ENCODE measurements around the gene TMEM38B. TPM values are rescaled to one million over a fixed set of nuclear protein-coding genes. Genes with fewer than 3 reads are reported as not detected.

Gene TMEM38B
- total and polyA plus RNA-seq, 5 donors from 2014 or later = 10.6 to 22.2 (median 18.2) TPM

DNA sequence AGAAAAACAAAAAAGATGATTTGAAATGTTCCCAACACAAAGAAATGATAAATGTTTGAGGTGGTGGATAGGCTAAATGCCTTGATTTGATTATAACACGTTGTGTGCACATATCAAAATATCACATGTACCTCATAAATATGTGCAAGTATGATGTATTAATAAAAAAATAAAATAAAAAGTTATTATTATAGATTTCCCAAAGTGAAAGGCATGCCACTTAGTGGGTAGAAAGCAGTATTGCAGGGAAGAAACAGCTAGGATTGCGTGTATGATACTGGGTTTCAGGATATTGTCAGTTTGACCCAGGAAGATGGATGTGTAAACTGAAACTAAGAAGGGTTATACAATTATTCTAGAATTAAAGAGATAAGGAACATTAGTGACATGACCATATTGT is 3.6 kb upstream of the TMEM38B start:
- peaks cover 52% of the 10 kb centered on the region for H3K27me3 Mint-ChIP-seq
- H3K36me3 Mint-ChIP-seq = no peaks in the 10 kb centered on the region
- H3K9me3 ChIP-seq (ENCODE audit: control insufficient read depth in 2 of 2, low read length in 2 of 2) = no peaks in the 10 kb centered on the region
- H3K27ac ChIP-seq (ENCODE audit: insufficient read depth, low read length, poor library complexity, severe bottlenecking) = no peak overlapping the region
- peaks cover 10 to 18% (median 16%) of the 10 kb centered on the region in 4 donors for H3K4me1 Mint-ChIP-seq
- peaks cover 14% of the 10 kb centered on the region for H3K4me1 ChIP-seq (ENCODE audit: control insufficient read depth, insufficient read depth, low read length, poor library complexity, severe bottlenecking)
- no peak overlapping the region for H3K27ac Mint-ChIP-seq
- DNase-seq = no peak
- ATAC-seq (ENCODE audit: low read depth in 2 of 2) = no peak
- peaks cover 15% of the 10 kb centered on the region for H3K27me3 ChIP-seq (ENCODE audit: control insufficient read depth, insufficient read depth, low read length)
- H3K9me3 Mint-ChIP-seq = peaks cover 0 to 1% (median 0%) of the 10 kb centered on the region in 7 donors
- no peak overlapping the region for H3K4me3 ChIP-seq (ENCODE audit: low read depth, low read length)
- no peaks in the 10 kb centered on the region for H3K36me3 ChIP-seq (ENCODE audit: control insufficient read depth, insufficient read depth, low read length)
- no peak overlapping the region for H3K4me3 Mint-ChIP-seq

- peaks cover 0 to 1% (median 0%) of the 10 kb centered on the region in 7 donors for H3K9me3 Mint-ChIP-seq
- peak overlapping the region; percentile 73 to 95 (median 92) for H3K4me3 Mint-ChIP-seq
- peak overlapping the region in 2 of 3 donors; percentile 37 to 80 for H3K27ac Mint-ChIP-seq
- ATAC-seq (ENCODE audit: low read depth in 2 of 2) (no peak), DNase-seq (peak in 1 of 3 donors; percentile 11)
- no peak overlapping the region for H3K27ac ChIP-seq (ENCODE audit: insufficient read depth, low read length, poor library complexity, severe bottlenecking)
- peak overlapping the region; percentile 90 for H3K4me3 ChIP-seq (ENCODE audit: low read depth, low read length)
- H3K4me1 Mint-ChIP-seq = peaks cover 15 to 33% (median 17%) of the 10 kb centered on the region in 4 donors
- peaks cover 12% of the 10 kb centered on the region for H3K27me3 ChIP-seq (ENCODE audit: control insufficient read depth, insufficient read depth, low read length)
- peaks cover 34% of the 10 kb centered on the region for H3K27me3 Mint-ChIP-seq
- H3K36me3 Mint-ChIP-seq = no peaks in the 10 kb centered on the region
- peaks cover 14% of the 10 kb centered on the region for H3K4me1 ChIP-seq (ENCODE audit: control insufficient read depth, insufficient read depth, low read length, poor library complexity, severe bottlenecking)
- no peaks in the 10 kb centered on the region for H3K36me3 ChIP-seq (ENCODE audit: control insufficient read depth, insufficient read depth, low read length)
- H3K9me3 ChIP-seq (ENCODE audit: control insufficient read depth in 2 of 2, low read length in 2 of 2) = no peaks in the 10 kb centered on the region
Observed at GRCh38 chr9:105693435-105694189, 729 bp upstream of the TMEM38B start.

GRCh38 chr9:105694848-105695581 is 674 bp downstream of the TMEM38B start:
- H3K27ac Mint-ChIP-seq = peak overlapping the region; percentile 38 to 80 (median 79)
- no peaks in the 10 kb centered on the region for H3K36me3 Mint-ChIP-seq
- DNase-seq (peak; percentile 27 to 71 (median 60)), ATAC-seq (ENCODE audit: low read depth in 2 of 2) (peak; percentile 67 to 69)
- H3K4me1 ChIP-seq (ENCODE audit: control insufficient read depth, insufficient read depth, low read length, poor library complexity, severe bottlenecking) = peaks cover 14% of the 10 kb centered on the region
- H3K4me1 Mint-ChIP-seq = peaks cover 15 to 44% (median 24%) of the 10 kb centered on the region in 4 donors
- peaks cover 12% of the 10 kb centered on the region for H3K27me3 ChIP-seq (ENCODE audit: control insufficient read depth, insufficient read depth, low read length)
- H3K9me3 Mint-ChIP-seq = peaks cover 0 to 1% (median 0%) of the 10 kb centered on the region in 7 donors
- peak overlapping the region; percentile 57 for H3K27ac ChIP-seq (ENCODE audit: insufficient read depth, low read length, poor library complexity, severe bottlenecking)
- peaks cover 34% of the 10 kb centered on the region for H3K27me3 Mint-ChIP-seq
- H3K4me3 Mint-ChIP-seq = peak overlapping the region; percentile 88 to 95 (median 89)
- H3K36me3 ChIP-seq (ENCODE audit: control insufficient read depth, insufficient read depth, low read length) = no peaks in the 10 kb centered on the region
- H3K9me3 ChIP-seq (ENCODE audit: control insufficient read depth in 2 of 2, low read length in 2 of 2) = no peaks in the 10 kb centered on the region
- peak overlapping the region; percentile 93 for H3K4me3 ChIP-seq (ENCODE audit: low read depth, low read length)

GRCh38 chr9:105696219-105696793 is 2.0 kb downstream of the TMEM38B start:
- Histone ChIP-seq H3K27ac (ENCODE audit: insufficient read depth, low read length, poor library complexity, severe bottlenecking) (no peak overlapping the region), H3K4me3 (ENCODE audit: low read depth, low read length) (peak overlapping the region; percentile 93), H3K27me3 (ENCODE audit: control insufficient read depth, insufficient read depth, low read length) (peaks cover 12% of the 10 kb centered on the region), H3K9me3 (ENCODE audit: control insufficient read depth in 2 of 2, low read length in 2 of 2) (no peaks in the 10 kb centered on the region), H3K4me1 (ENCODE audit: control insufficient read depth, insufficient read depth, low read length, poor library complexity, severe bottlenecking) (peaks cover 14% of the 10 kb centered on the region), H3K36me3 (ENCODE audit: control insufficient read depth, insufficient read depth, low read length) (no peaks in the 10 kb centered on the region)
- Mint-ChIP-seq H3K27me3 (peaks cover 27% of the 10 kb centered on the region), H3K27ac (no peak overlapping the region), H3K36me3 (no peaks in the 10 kb centered on the region), H3K4me3 (no peak overlapping the region), H3K4me1 (peaks cover 15 to 51% (median 30%) of the 10 kb centered on the region in 4 donors), H3K9me3 (peaks cover 0 to 1% (median 0%) of the 10 kb centered on the region in 7 donors)
- ATAC-seq (ENCODE audit: low read depth in 2 of 2) = no peak
- DNase-seq = no peak

- H3K27ac Mint-ChIP-seq = no peak overlapping the region
- ATAC-seq (ENCODE audit: low read depth in 2 of 2) (no peak), DNase-seq (no peak)
- peaks cover 14% of the 10 kb centered on the region for H3K4me1 ChIP-seq (ENCODE audit: control insufficient read depth, insufficient read depth, low read length, poor library complexity, severe bottlenecking)
- H3K4me3 ChIP-seq (ENCODE audit: low read depth, low read length) = no peak overlapping the region
- no peaks in the 10 kb centered on the region for H3K36me3 Mint-ChIP-seq
- peak overlapping the region in 1 of 4 donors; percentile 40 for H3K4me3 Mint-ChIP-seq
- peaks cover 12% of the 10 kb centered on the region for H3K27me3 Mint-ChIP-seq
- H3K4me1 Mint-ChIP-seq = peaks cover 15 to 54% (median 31%) of the 10 kb centered on the region in 4 donors
- H3K27me3 ChIP-seq (ENCODE audit: control insufficient read depth, insufficient read depth, low read length) = peaks cover 9% of the 10 kb centered on the region
- H3K36me3 ChIP-seq (ENCODE audit: control insufficient read depth, insufficient read depth, low read length) = no peaks in the 10 kb centered on the region
- H3K9me3 Mint-ChIP-seq = peaks cover 0 to 1% (median 0%) of the 10 kb centered on the region in 7 donors
- H3K27ac ChIP-seq (ENCODE audit: insufficient read depth, low read length, poor library complexity, severe bottlenecking) = no peak overlapping the region
- H3K9me3 ChIP-seq (ENCODE audit: control insufficient read depth in 2 of 2, low read length in 2 of 2) = no peaks in the 10 kb centered on the region
Observed at GRCh38 chr9:105697871-105698270, 3.5 kb downstream of the TMEM38B start.

GRCh38 chr9:105698348-105698870 is 4.1 kb downstream of the TMEM38B start:
- H3K27me3 Mint-ChIP-seq = peaks cover 10% of the 10 kb centered on the region
- no peak for ATAC-seq (ENCODE audit: low read depth in 2 of 2)
- H3K27ac ChIP-seq (ENCODE audit: insufficient read depth, low read length, poor library complexity, severe bottlenecking) = no peak overlapping the region
- H3K4me3 Mint-ChIP-seq = peak overlapping the region in 1 of 4 donors; percentile 40
- no peak overlapping the region for H3K27ac Mint-ChIP-seq
- no peaks in the 10 kb centered on the region for H3K36me3 ChIP-seq (ENCODE audit: control insufficient read depth, insufficient read depth, low read length)
- H3K27me3 ChIP-seq (ENCODE audit: control insufficient read depth, insufficient read depth, low read length) = peaks cover 4% of the 10 kb centered on the region
- no peaks in the 10 kb centered on the region for H3K9me3 ChIP-seq (ENCODE audit: control insufficient read depth in 2 of 2, low read length in 2 of 2)
- H3K36me3 Mint-ChIP-seq = no peaks in the 10 kb centered on the region
- DNase-seq = no peak
- no peak overlapping the region for H3K4me3 ChIP-seq (ENCODE audit: low read depth, low read length)
- peaks cover 12% of the 10 kb centered on the region for H3K4me1 ChIP-seq (ENCODE audit: control insufficient read depth, insufficient read depth, low read length, poor library complexity, severe bottlenecking)
- H3K4me1 Mint-ChIP-seq = peaks cover 15 to 52% (median 29%) of the 10 kb centered on the region in 4 donors
- H3K9me3 Mint-ChIP-seq = peaks cover 0 to 1% (median 0%) of the 10 kb centered on the region in 7 donors

- Mint-ChIP-seq H3K4me1 (peaks cover under 1 to 39% (median 18%) of the 10 kb centered on the region in 4 donors), H3K4me3 (no peak overlapping the region), H3K27ac (no peak overlapping the region), H3K9me3 (no peaks in the 10 kb centered on the region), H3K27me3 (peaks cover 5% of the 10 kb centered on the region), H3K36me3 (no peaks in the 10 kb centered on the region)
- DNase-seq (no peak), ATAC-seq (ENCODE audit: low read depth in 2 of 2) (no peak)
- Histone ChIP-seq H3K4me3 (ENCODE audit: low read depth, low read length) (no peak overlapping the region), H3K27me3 (ENCODE audit: control insufficient read depth, insufficient read depth, low read length) (no peaks in the 10 kb centered on the region), H3K27ac (ENCODE audit: insufficient read depth, low read length, poor library complexity, severe bottlenecking) (no peak overlapping the region), H3K4me1 (ENCODE audit: control insufficient read depth, insufficient read depth, low read length, poor library complexity, severe bottlenecking) (peaks cover under 1% of the 10 kb centered on the region), H3K36me3 (ENCODE audit: control insufficient read depth, insufficient read depth, low read length) (no peaks in the 10 kb centered on the region), H3K9me3 (ENCODE audit: control insufficient read depth in 2 of 2, low read length in 2 of 2) (no peaks in the 10 kb centered on the region)
Observed at GRCh38 chr9:105700668-105701067, 6.3 kb downstream of the TMEM38B start.
